PC-3 (cell line): ENCODE measurements around the gene ZNF697. TPM values are rescaled to one million over a fixed set of nuclear protein-coding genes. Genes with fewer than 3 reads are reported as not detected.

Source experiments
- ATAC-seq: fragments of 200-7000 bp; cut with Tn5 transposase; 2 replicates; pipeline ENCODE4 v1.9.1; 2020; ENCODE audit warnings: mild to moderate bottlenecking, moderate library complexity
- BruUV-seq: library from RNA; stranded (reverse); fragments of 400-500 nt; replicated peaks from 2 replicates; lab custom pipeline; 2021; lab: Mats Ljungman, UMichigan
- CTCF ChIA-PET: fragments of 300-600 bp; sonication (Branson Sonifier 250); formaldehyde crosslinking; loops from one replicate; lab custom pipeline; 2022; ENCODE audit warnings: antibody characterized with exemption; lab: Charles Lee
- POLR2A ChIA-PET: fragments of 300-600 bp; sonication (Branson Sonifier 250); formaldehyde crosslinking; loops from one replicate; lab custom pipeline; 2022; ENCODE audit warnings: antibody characterized with exemption; ENCODE audit not compliant: unreplicated experiment; lab: Charles Lee
- DNase-seq: peaks from one replicate; pipeline ENCODE4 v3.0.0-alpha.2; 2015
- H2AFZ ChIP-seq: fragments of 300-600 bp; sonication (generic); 2 replicates; pipeline ENCODE4 v1.6.0; 2016; ENCODE audit warnings: antibody characterized with exemption, low read length
- H3F3A ChIP-seq: fragments of 300-600 bp; sonication (generic); one replicate; pipeline ENCODE4 v1.6.0; 2017; ENCODE audit warnings: antibody characterized with exemption, low read length, control low read depth, mild to moderate bottlenecking; ENCODE audit not compliant: unreplicated experiment
- H3K27ac ChIP-seq: fragments of 300-600 bp; sonication (generic); 2 replicates; pipeline ENCODE4 v1.5.1; 2016; ENCODE audit warnings: mild to moderate bottlenecking, low read length
- H3K27me3 ChIP-seq: fragments of 300-600 bp; sonication (generic); 2 replicates; pipeline ENCODE4 v1.6.1; 2016; ENCODE audit warnings: low read length, mixed read lengths
- H3K36me3 ChIP-seq: fragments of 300-600 bp; sonication (generic); 2 replicates; pipeline ENCODE4 v1.6.1; 2016; ENCODE audit warnings: low read depth, mixed run types, low read length, mixed read lengths
- H3K4me1 ChIP-seq: fragments of 300-600 bp; sonication (generic); 2 replicates; pipeline ENCODE4 v1.5.1; 2016; ENCODE audit warnings: low read length; ENCODE audit not compliant: insufficient read depth
- H3K4me2 ChIP-seq: fragments of 300-600 bp; sonication (generic); 2 replicates; pipeline ENCODE4 v1.6.0; 2016; ENCODE audit warnings: low read length
- H3K4me3 ChIP-seq: fragments of 300-600 bp; sonication (generic); 2 replicates; pipeline ENCODE4 v1.5.1; 2016; ENCODE audit warnings: mild to moderate bottlenecking, low read length, mixed read lengths
- H3K79me2 ChIP-seq: fragments of 300-600 bp; sonication (generic); 2 replicates; pipeline ENCODE4 v1.6.1; 2017; ENCODE audit warnings: low read length, mixed read lengths
- H3K9ac ChIP-seq: fragments of 300-600 bp; sonication (generic); 2 replicates; pipeline ENCODE4 v1.6.0; 2016; ENCODE audit warnings: mild to moderate bottlenecking, low read length
- H3K9me2 ChIP-seq: fragments of 300-600 bp; sonication (generic); replicated peaks from 2 replicates; pipeline ENCODE4 v1.6.1; 2016; ENCODE audit warnings: mixed run types, low read length, mixed read lengths
- H3K9me3 ChIP-seq: fragments of 300-600 bp; sonication (generic); 2 replicates; pipeline ENCODE4 v1.6.1; 2016; ENCODE audit warnings: low read length, mixed read lengths
- H4K20me1 ChIP-seq: fragments of 300-600 bp; sonication (generic); 2 replicates; pipeline ENCODE4 v1.6.1; 2016; ENCODE audit warnings: low read length, mixed read lengths
- EZH2 ChIP-seq: fragments of 300-600 bp; sonication (generic); IDR thresholded peaks from one replicate; pipeline ENCODE4 v1.6.1; 2017; ENCODE audit warnings: antibody characterized with exemption, mild to moderate bottlenecking, low read length; ENCODE audit not compliant: unreplicated experiment
- EZH2phosphoT487 ChIP-seq: fragments of 300-600 bp; sonication (generic); IDR thresholded peaks from 2 replicates; pipeline ENCODE4 v1.6.1; 2018; ENCODE audit warnings: mild to moderate bottlenecking, antibody characterized with exemption, low read length, borderline replicate concordance
- intact Hi-C: fragments of 100-400 bp; cut with micrococcal nuclease; formaldehyde crosslinking; loops from 2 replicates; pipeline ENCODE4 v1.9.0; 2023
- total RNA-seq: library from RNA; depleted of rRNA; stranded (reverse); fragments of >200 nt; gene quantifications from 2 replicates; pipeline ENCODE4 v1.2.3, GENCODE V29; 2014
- TF ChIP-seq, protein P1 (sequence below): fragments of 300-600 bp; sonication (generic); conservative IDR thresholded peaks from 2 replicates; pipeline ENCODE4 v1.5.1; 2017; ENCODE audit warnings: antibody characterized with exemption, low read depth, mild to moderate bottlenecking, low read length

The ZNF697 gene
- total RNA-seq, 1 experiment from 2014 or later = 5.3 TPM

DNA sequence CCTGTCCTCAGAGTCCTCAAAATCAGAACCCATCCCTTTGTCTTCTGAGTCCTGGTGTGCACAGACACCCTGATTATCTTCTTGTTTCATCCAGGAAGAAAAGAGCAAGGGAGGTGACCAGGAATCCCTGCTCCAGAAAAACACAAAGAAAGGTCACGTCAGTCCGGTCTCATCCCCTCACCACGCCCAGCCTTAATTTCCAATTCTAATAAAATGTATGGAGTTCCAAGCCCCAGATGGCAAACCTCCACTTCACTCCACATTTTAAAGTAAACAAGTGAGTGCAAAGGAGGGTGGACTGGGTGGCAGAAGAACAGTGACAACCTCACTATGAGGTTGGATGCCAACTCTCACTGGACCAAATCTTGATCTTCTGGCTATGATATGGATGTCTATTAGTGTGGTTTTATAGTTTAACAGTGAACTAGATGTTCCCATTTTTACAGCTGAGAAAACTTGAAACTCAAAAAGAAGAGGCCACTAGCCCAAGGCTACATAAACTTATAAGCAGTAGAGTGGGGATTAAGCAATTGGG is 22.0 kb downstream of the ZNF697 start:
- Histone ChIP-seq H3K4me1 (no peaks in the 10 kb centered on the region), H3K27me3 (no peaks in the 10 kb centered on the region), H2AFZ (no peak overlapping the region), H3K4me3 (no peak overlapping the region), H3K9ac (no peak overlapping the region), H4K20me1 (no peaks in the 10 kb centered on the region), H3K9me3 (no peaks in the 10 kb centered on the region), H3K4me2 (no peak overlapping the region), H3K79me2 (peaks cover 5% of the 10 kb centered on the region; the same call in 1 of the 2 replicates), H3K36me3 (peaks cover 3% of the 10 kb centered on the region; the same call in 1 of the 2 replicates), H3K9me2 (no peaks in the 10 kb centered on the region), H3K27ac (no peak overlapping the region), H3F3A (no peaks in the 10 kb centered on the region)
- ChIA-PET CTCF (no interaction called here), POLR2A (no interaction called here)
- TF ChIP-seq EZH2 (no peak), EZH2phosphoT487 (no peak)
- TF ChIP-seq, protein P1, sequence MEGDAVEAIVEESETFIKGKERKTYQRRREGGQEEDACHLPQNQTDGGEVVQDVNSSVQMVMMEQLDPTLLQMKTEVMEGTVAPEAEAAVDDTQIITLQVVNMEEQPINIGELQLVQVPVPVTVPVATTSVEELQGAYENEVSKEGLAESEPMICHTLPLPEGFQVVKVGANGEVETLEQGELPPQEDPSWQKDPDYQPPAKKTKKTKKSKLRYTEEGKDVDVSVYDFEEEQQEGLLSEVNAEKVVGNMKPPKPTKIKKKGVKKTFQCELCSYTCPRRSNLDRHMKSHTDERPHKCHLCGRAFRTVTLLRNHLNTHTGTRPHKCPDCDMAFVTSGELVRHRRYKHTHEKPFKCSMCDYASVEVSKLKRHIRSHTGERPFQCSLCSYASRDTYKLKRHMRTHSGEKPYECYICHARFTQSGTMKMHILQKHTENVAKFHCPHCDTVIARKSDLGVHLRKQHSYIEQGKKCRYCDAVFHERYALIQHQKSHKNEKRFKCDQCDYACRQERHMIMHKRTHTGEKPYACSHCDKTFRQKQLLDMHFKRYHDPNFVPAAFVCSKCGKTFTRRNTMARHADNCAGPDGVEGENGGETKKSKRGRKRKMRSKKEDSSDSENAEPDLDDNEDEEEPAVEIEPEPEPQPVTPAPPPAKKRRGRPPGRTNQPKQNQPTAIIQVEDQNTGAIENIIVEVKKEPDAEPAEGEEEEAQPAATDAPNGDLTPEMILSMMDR = no peak
- intact Hi-C loops = no loop called here
- ATAC-seq (no peak), DNase-seq (no peak)
- no TSS peak for BruUV-seq

DNA sequence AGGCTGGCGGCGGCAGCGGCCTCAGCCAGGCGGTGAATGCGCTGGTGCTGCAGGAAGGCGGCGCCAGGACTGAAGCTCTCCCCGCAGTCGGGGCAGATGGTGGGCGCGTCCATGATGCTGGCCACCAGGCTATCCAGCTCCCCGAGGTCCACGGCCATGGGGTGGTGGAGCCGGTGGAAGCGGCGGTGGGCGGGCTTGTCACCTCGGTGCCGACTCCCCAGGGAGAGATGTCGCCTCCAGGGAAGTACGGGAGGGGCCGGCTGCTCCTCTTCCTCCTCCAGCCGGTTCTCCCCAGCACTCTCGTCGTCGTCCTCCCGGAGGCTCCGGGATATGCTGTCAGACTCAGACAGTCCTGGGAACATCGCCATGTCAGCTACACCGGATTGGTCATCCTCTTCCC is 24.4 kb downstream of the ZNF697 start:
- ATAC-seq (no peak), DNase-seq (no peak)
- POLR2A ChIA-PET = no interaction called here
- TF ChIP-seq EZH2phosphoT487 (no peak), EZH2 (no peak)
- TF ChIP-seq, protein P1 = no peak
- CTCF ChIA-PET = no interaction called here
- H3K9me3 ChIP-seq = no peaks in the 10 kb centered on the region
- no peak overlapping the region for H3K27ac ChIP-seq
- no peaks in the 10 kb centered on the region for H3K4me1 ChIP-seq
- H4K20me1 ChIP-seq = no peaks in the 10 kb centered on the region
- BruUV-seq = no TSS peak
- intact Hi-C loops = no loop called here
- no peaks in the 10 kb centered on the region for H3K27me3 ChIP-seq
- H3K4me3 ChIP-seq = no peak overlapping the region
- no peaks in the 10 kb centered on the region for H3F3A ChIP-seq
- no peak overlapping the region for H3K9ac ChIP-seq
- H3K36me3 ChIP-seq = peaks cover 3% of the 10 kb centered on the region; the same call in 1 of the 2 replicates
- H3K79me2 ChIP-seq = no peaks in the 10 kb centered on the region
- no peaks in the 10 kb centered on the region for H3K9me2 ChIP-seq
- no peak overlapping the region for H3K4me2 ChIP-seq
- no peak overlapping the region for H2AFZ ChIP-seq

DNA sequence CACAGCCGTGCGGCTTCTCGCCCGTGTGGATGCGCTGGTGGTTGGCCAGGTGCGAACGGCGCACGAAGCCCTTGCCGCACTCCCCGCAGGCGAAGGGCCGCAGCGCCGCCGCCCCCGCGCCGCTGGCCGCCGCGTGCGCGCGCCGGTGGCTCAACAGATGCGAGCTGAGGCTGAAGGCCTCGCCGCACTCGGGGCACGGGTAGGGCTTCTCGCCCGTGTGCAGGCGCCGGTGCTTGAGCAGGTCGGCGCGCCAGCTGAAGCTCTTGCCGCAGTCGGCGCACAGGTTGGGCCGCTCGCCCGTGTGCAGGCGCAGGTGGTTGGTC is 24.9 kb downstream of the ZNF697 start:
- ChIA-PET POLR2A (no interaction called here), CTCF (no interaction called here)
- Histone ChIP-seq H3K27me3 (no peaks in the 10 kb centered on the region), H3K4me3 (no peak overlapping the region), H3K4me1 (no peaks in the 10 kb centered on the region), H3K36me3 (peaks cover 3% of the 10 kb centered on the region; the same call in 1 of the 2 replicates), H3K9ac (no peak overlapping the region), H3K79me2 (no peaks in the 10 kb centered on the region), H3K9me3 (no peaks in the 10 kb centered on the region), H2AFZ (no peak overlapping the region), H3K9me2 (no peaks in the 10 kb centered on the region), H4K20me1 (no peaks in the 10 kb centered on the region), H3K27ac (no peak overlapping the region), H3K4me2 (no peak overlapping the region), H3F3A (no peaks in the 10 kb centered on the region)
- BruUV-seq = no TSS peak
- ATAC-seq (no peak), DNase-seq (no peak)
- TF ChIP-seq, protein P1 = no peak
- TF ChIP-seq EZH2 (no peak), EZH2phosphoT487 (no peak)
- intact Hi-C loops = no loop called here
